K562 (cell line): ENCODE measurements around the gene BLOC1S4. TPM values are rescaled to one million over a fixed set of nuclear protein-coding genes. Genes with fewer than 3 reads are reported as not detected.

Experiments used
- AFF4 ChIP-seq: sonication (generic); formaldehyde crosslinking; IDR thresholded peaks from 2 replicates; pipeline ENCODE4 v1.8.0; 2023; ENCODE audit warnings: mild to moderate bottlenecking, missing genetic modification reagents
- ATF6 ChIP-seq: sonication (generic); formaldehyde crosslinking; IDR thresholded peaks from 2 replicates; pipeline ENCODE4 v1.4.0; 2020; ENCODE audit warnings: mild to moderate bottlenecking, missing genetic modification reagents
- CBFB ChIP-seq: sonication (generic); formaldehyde crosslinking; IDR thresholded peaks from 2 replicates; pipeline ENCODE4 v1.4.0; 2020; ENCODE audit warnings: mild to moderate bottlenecking, missing genetic modification reagents
- ELK3 ChIP-seq: fragments of 450-650 bp; formaldehyde crosslinking; IDR thresholded peaks from 2 replicates; pipeline ENCODE4 v1.4.0; 2020; ENCODE audit warnings: mild to moderate bottlenecking
- GATA2 ChIP-seq: sonication (generic); formaldehyde crosslinking; IDR thresholded peaks from 2 replicates; pipeline ENCODE4 v1.4.0; 2020; ENCODE audit warnings: mild to moderate bottlenecking, missing genetic modification reagents
- KDM4B ChIP-seq, 2 experiments: fragments of 450-650 bp in 1 of 2; sonication (generic) in 1 of 2; IDR thresholded peaks; 2 replicates each; pipeline ENCODE4 v1.6.1; 2016 to 2017; ENCODE audit warnings: borderline replicate concordance in 2 of 2, antibody characterized with exemption in 1 of 2, low read depth in 1 of 2, mild to moderate bottlenecking in 1 of 2
- MCM2 ChIP-seq: fragments of 450-650 bp; IDR thresholded peaks from 2 replicates; pipeline ENCODE4 v1.6.1; 2017; ENCODE audit warnings: low read depth, mild to moderate bottlenecking
- NR2C1 ChIP-seq, 2 experiments: fragments of 450-650 bp; IDR thresholded peaks; 2 replicates each; pipeline ENCODE4 v1.6.1; 2017; ENCODE audit warnings: mild to moderate bottlenecking in 2 of 2, antibody characterized with exemption in 1 of 2, inconsistent platforms in 1 of 2, missing compliant biosample characterization in 1 of 2, missing genetic modification characterization in 1 of 2
- RBM15 ChIP-seq: fragments of 200-400 bp; formaldehyde crosslinking; IDR thresholded peaks from 2 replicates; pipeline ENCODE4 v1.6.1; 2018; ENCODE audit warnings: mild to moderate bottlenecking, low read length, moderate library complexity; ENCODE audit not compliant: insufficient read depth
- RNF219 ChIP-seq: fragments of 250-450 bp; sonication (Bioruptor Pico); IDR thresholded peaks from 2 replicates; pipeline ENCODE4 v1.5.0; 2022; ENCODE audit warnings: mild to moderate bottlenecking
- SMAD1 ChIP-seq: fragments of 150-350 bp; IDR thresholded peaks from 2 replicates; pipeline ENCODE4 v1.6.1; 2014; ENCODE audit warnings: low read length, low read depth; ENCODE audit not compliant: partially characterized antibody
- XRCC4 ChIP-seq: IDR thresholded peaks from one replicate; pipeline ENCODE4 v1.6.1; 2011; ENCODE audit not compliant: insufficient read depth, insufficient read length; ENCODE audit errors: extremely low read depth
- YBX1 ChIP-seq: fragments of 450-650 bp; IDR thresholded peaks from 2 replicates; pipeline ENCODE4 v1.7.1; 2016; ENCODE audit warnings: mild to moderate bottlenecking
- ZBTB9 ChIP-seq: fragments of 450-650 bp; formaldehyde crosslinking; IDR thresholded peaks from 2 replicates; pipeline ENCODE4 v1.4.0; 2020; ENCODE audit warnings: mild to moderate bottlenecking, moderate library complexity
- ZNF24 ChIP-seq: fragments of 450-650 bp; IDR thresholded peaks from 2 replicates; pipeline ENCODE4 v1.6.1; 2016
- ZNF444 ChIP-seq: fragments of 250-450 bp; sonication (Bioruptor Pico); IDR thresholded peaks from 2 replicates; pipeline ENCODE4 v1.4.0; 2020; ENCODE audit warnings: mild to moderate bottlenecking, moderate library complexity
- ZNF766 ChIP-seq: fragments of 200-800 bp; sonication (Bioruptor generic); conservative IDR thresholded peaks from 2 replicates; pipeline ENCODE4 v1.6.1; 2016; ENCODE audit warnings: missing genetic modification characterization, missing compliant biosample characterization
- ZSCAN32 ChIP-seq: fragments of 450-650 bp; formaldehyde crosslinking; IDR thresholded peaks from 2 replicates; pipeline ENCODE4 v1.4.0; 2020; ENCODE audit warnings: mild to moderate bottlenecking, moderate library complexity
- polyA plus RNA-seq, 8 experiments: library from polyadenylated mRNA; depleted of rRNA in 4 of 8; stranded (reverse) in 5 of 8; unstranded in 3 of 8; fragments of >200 nt; fragmentation: Nextera tagmentation in 2 of 8; fragmentation: Illumina TruSeq in 1 of 8; extraction: Ambion mirVana in 2 of 8; extraction: Trizol in 1 of 8; gene quantifications; 2 replicates each; pipeline versions ENCODE4 v1.2.1 to v1.2.3, GENCODE V29; 2011 to 2014; ENCODE audit warnings: inconsistent platforms in 1 of 8, missing spikeins in 1 of 8
- total RNA-seq, 7 experiments: library from RNA; depleted of rRNA in 6 of 7; stranded (reverse); fragments of >200 nt in 6 of 7; fragmentation: Illumina TruSeq in 2 of 7; extraction: Trizol in 2 of 7; gene quantifications; 2 replicates each; pipeline versions ENCODE4 v1.2.1 to v1.2.3, GENCODE V29; 2011 to 2021; ENCODE audit warnings: low replicate concordance in 1 of 7

BLOC1S4 gene
- total and polyA plus RNA-seq, 9 of the 15 experiments (the other 6 are each of a cell fraction or from before 2014, with no cell fraction given): 3.1 to 31.6 (median 11.2) TPM

- no peak for TF ChIP-seq NR2C1 (IDR thresholded peaks at IDR 0.05)
- no peak for TF ChIP-seq NR2C1 (tag; IDR thresholded peaks at IDR 0.05)
- no peak for TF ChIP-seq ZBTB9 (CRISPR knock-in tag)
- no peak for TF ChIP-seq ZNF24
- no peak for TF ChIP-seq ATF6 (CRISPR knock-in tag)
- TF ChIP-seq ZSCAN32 (CRISPR knock-in tag): no peak
- TF ChIP-seq ZNF444: no peak
- TF ChIP-seq AFF4 (CRISPR knock-in tag): no peak
- TF ChIP-seq XRCC4: no peak
- TF ChIP-seq CBFB (CRISPR knock-in tag): no peak
- TF ChIP-seq RBM15: no peak
- TF ChIP-seq ZNF766 (CRISPR knock-in tag): no peak
- no peak for TF ChIP-seq YBX1
- no peak for TF ChIP-seq SMAD1
- no peak for TF ChIP-seq MCM2
- TF ChIP-seq GATA2 (CRISPR knock-in tag): no peak
- TF ChIP-seq ELK3 (CRISPR knock-in tag): no peak
- no peak for TF ChIP-seq KDM4B (IDR thresholded peaks at IDR 0.05; ENCODE audit: borderline replicate concordance in 2 of 2, low read depth in 1 of 2)
- no peak for TF ChIP-seq RNF219 (CRISPR knock-in tag)
Measured at GRCh38 chr4:6674500-6675149, 41.3 kb upstream of the BLOC1S4 start (continued).
